Measurements from ENCODE around the gene MEP1A. TPM values are rescaled to one million over a fixed set of nuclear protein-coding genes. Genes with fewer than 3 reads are reported as not detected.
A peak's percentile ranks its signal among the peaks of the same experiment; 100 is the strongest.

Gene MEP1A
- total RNA-seq, 1 donor from 2014 or later = not detected

- no peak for TF ChIP-seq CTCF (IDR thresholded peaks at IDR 0.05)
- no peaks in the 10 kb centered on the region for H3K27me3 ChIP-seq
- ATAC-seq (no peak), DNase-seq (no peak)
- no peak overlapping the region for H3K27ac ChIP-seq
- H3K9me3 ChIP-seq = no peaks in the 10 kb centered on the region
- no peak overlapping the region for H3K4me3 ChIP-seq
- no peaks in the 10 kb centered on the region for H3K4me1 ChIP-seq
- intact Hi-C loops (cut with DNase I) = no loop called here
- peaks cover 81% of the 10 kb centered on the region for H3K36me3 ChIP-seq
These were observed 70.6 kb downstream of the MEP1A start for GRCh38 chr6:46863791-46864190.

- intact Hi-C loops (cut with DNase I) = no loop called here
- peaks cover 91% of the 10 kb centered on the region for H3K36me3 ChIP-seq
These were observed 72.0 kb downstream of the MEP1A start for GRCh38 chr6:46865221-46865620.

GRCh38 chr6:46867411-46867810 is 74.2 kb downstream of the MEP1A start:
- Histone ChIP-seq H3K27ac (no peak overlapping the region), H3K27me3 (no peaks in the 10 kb centered on the region), H3K36me3 (peaks cover 91% of the 10 kb centered on the region), H3K4me3 (no peak overlapping the region), H3K4me1 (no peaks in the 10 kb centered on the region), H3K9me3 (no peaks in the 10 kb centered on the region)
- no peak for TF ChIP-seq CTCF (IDR thresholded peaks at IDR 0.05)
- ATAC-seq = no peak
- no peak for DNase-seq
- intact Hi-C loops (cut with DNase I) = no loop called here

More at GRCh38 chr6:46865221-46865620, 72.0 kb downstream of the MEP1A start:
- Histone ChIP-seq H3K27ac (no peak overlapping the region), H3K4me3 (no peak overlapping the region), H3K9me3 (no peaks in the 10 kb centered on the region), H3K27me3 (no peaks in the 10 kb centered on the region), H3K4me1 (no peaks in the 10 kb centered on the region)
- ATAC-seq (no peak), DNase-seq (no peak)
- TF ChIP-seq CTCF (IDR thresholded peaks at IDR 0.05) = no peak

- TF ChIP-seq CTCF (IDR thresholded peaks at IDR 0.05) = no peak
- ATAC-seq (peak; percentile 60), DNase-seq (no peak)
- Histone ChIP-seq H3K4me1 (no peaks in the 10 kb centered on the region), H3K4me3 (no peak overlapping the region), H3K27me3 (no peaks in the 10 kb centered on the region), H3K27ac (no peak overlapping the region), H3K9me3 (no peaks in the 10 kb centered on the region), H3K36me3 (peaks cover 79% of the 10 kb centered on the region)
- intact Hi-C loops (cut with DNase I) = no loop called here
These were observed 82.9 kb downstream of the MEP1A start for GRCh38 chr6:46876126-46876525.

- no peak for ATAC-seq
- intact Hi-C loops (cut with DNase I) = no loop called here
- Histone ChIP-seq H3K36me3 (peaks cover 83% of the 10 kb centered on the region), H3K4me3 (no peak overlapping the region), H3K4me1 (no peaks in the 10 kb centered on the region), H3K9me3 (no peaks in the 10 kb centered on the region), H3K27ac (no peak overlapping the region), H3K27me3 (no peaks in the 10 kb centered on the region)
- no peak for TF ChIP-seq CTCF (IDR thresholded peaks at IDR 0.05)
- DNase-seq = no peak
These were observed 85.8 kb downstream of the MEP1A start for GRCh38 chr6:46879003-46879402.

GRCh38 chr6:46882645-46883044 is 89.5 kb downstream of the MEP1A start:
- intact Hi-C loops (cut with DNase I) = no loop called here
- no peak for DNase-seq
- Histone ChIP-seq H3K4me1 (no peaks in the 10 kb centered on the region), H3K9me3 (no peaks in the 10 kb centered on the region), H3K36me3 (peaks cover 94% of the 10 kb centered on the region), H3K27me3 (no peaks in the 10 kb centered on the region), H3K4me3 (no peak overlapping the region), H3K27ac (no peak overlapping the region)
- no peak for ATAC-seq
- no peak for TF ChIP-seq CTCF (IDR thresholded peaks at IDR 0.05)
